ENCODE data around the gene ICE1. TPM values are rescaled to one million over a fixed set of nuclear protein-coding genes. Genes with fewer than 3 reads are reported as not detected.

ICE1 gene
- total and polyA plus RNA-seq, 9 of the 15 experiments (the other 6 are each of a cell fraction or from before 2014, with no cell fraction given): 4.9 to 47.4 (median 28.2) TPM

DNA sequence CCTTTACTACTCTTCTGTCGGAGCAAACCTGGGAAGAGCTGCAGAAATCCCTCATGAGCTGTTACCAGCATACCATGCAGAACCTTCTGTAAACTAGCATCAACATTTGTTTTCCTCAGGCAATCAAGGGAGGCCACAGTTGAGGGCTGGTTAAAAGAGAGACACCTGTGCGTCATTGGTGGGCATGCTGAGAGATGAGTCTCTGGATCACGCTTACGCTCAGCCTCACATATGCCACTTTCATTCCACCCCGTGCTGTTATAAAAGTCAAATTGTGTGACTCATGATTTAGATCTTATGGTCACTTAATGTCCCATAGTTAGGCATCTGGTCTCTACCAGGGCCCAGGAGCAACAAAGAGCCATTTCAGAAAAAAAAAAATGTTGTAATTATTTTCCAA is 18.1 kb upstream of the ICE1 start:
- H3K36me3 ChIP-seq (ENCODE audit: control insufficient read depth, insufficient read depth, low read length): no peaks in the 10 kb centered on the region
- FAIRE-seq: no peak
- H2AFZ ChIP-seq (ENCODE audit: low read depth, low read length): no peak overlapping the region
- H3K4me1 ChIP-seq (replicated peaks in 1 of 2; ENCODE audit: control insufficient read depth in 2 of 2, insufficient read depth in 2 of 2, low read length in 2 of 2): no peaks in the 10 kb centered on the region
- H3K27ac ChIP-seq (ENCODE audit: extremely low read depth, low read depth, low read length): no peak overlapping the region
- H3K79me2 ChIP-seq (ENCODE audit: control insufficient read depth, insufficient read depth, low read length): no peaks in the 10 kb centered on the region
- no peak for ATAC-seq
- H3K9ac ChIP-seq (ENCODE audit: insufficient read depth in 1 of 2, low read depth in 2 of 2, low read length in 2 of 2): no peak overlapping the region
- in situ Hi-C loops (cut with MboI): loop anchor here (5.0 to 25.0 kb wide), 2 partner anchors 257 to 517 kb away; no protein-coding TSS in a partner anchor
- WGBS (ENCODE audit: insufficient coverage, low coverage, missing lambda C conversion rate): 5% methylated on average over 5 of the region's 5 CpGs
- CTCF ChIA-PET (ENCODE audit: low intra/inter-chr PET ratio): no interaction called here
- no peak for TF ChIP-seq TEAD2 (tag; IDR thresholded peaks at IDR 0.05)
- no peak for TF ChIP-seq ZNF76 (CRISPR knock-in tag; IDR thresholded peaks at IDR 0.05; ENCODE audit: borderline replicate concordance)
- TF ChIP-seq NEUROD1 (IDR thresholded peaks at IDR 0.05; ENCODE audit: borderline replicate concordance, low read depth, low read length, partially characterized antibody): no peak
- no peak for TF ChIP-seq VEZF1 (CRISPR knock-in tag; IDR thresholded peaks at IDR 0.05)
- TF ChIP-seq ZNF707 (CRISPR knock-in tag; conservative IDR thresholded peaks at IDR 0.05): no peak
- no peak for TF ChIP-seq THRAP3 (IDR thresholded peaks at IDR 0.05; ENCODE audit: borderline replicate concordance)
- TF ChIP-seq ADNP (tag; IDR thresholded peaks at IDR 0.05): no peak
- TF ChIP-seq OTX1 (CRISPR knock-in tag; IDR thresholded peaks at IDR 0.05): no peak
- TF ChIP-seq, protein P1, sequence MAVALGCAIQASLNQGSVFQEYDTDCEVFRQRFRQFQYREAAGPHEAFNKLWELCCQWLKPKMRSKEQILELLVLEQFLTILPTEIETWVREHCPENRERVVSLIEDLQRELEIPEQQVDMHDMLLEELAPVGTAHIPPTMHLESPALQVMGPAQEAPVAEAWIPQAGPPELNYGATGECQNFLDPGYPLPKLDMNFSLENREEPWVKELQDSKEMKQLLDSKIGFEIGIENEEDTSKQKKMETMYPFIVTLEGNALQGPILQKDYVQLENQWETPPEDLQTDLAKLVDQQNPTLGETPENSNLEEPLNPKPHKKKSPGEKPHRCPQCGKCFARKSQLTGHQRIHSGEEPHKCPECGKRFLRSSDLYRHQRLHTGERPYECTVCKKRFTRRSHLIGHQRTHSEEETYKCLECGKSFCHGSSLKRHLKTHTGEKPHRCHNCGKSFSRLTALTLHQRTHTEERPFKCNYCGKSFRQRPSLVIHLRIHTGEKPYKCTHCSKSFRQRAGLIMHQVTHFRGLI (CRISPR knock-in tag; IDR thresholded peaks at IDR 0.05): no peak
- no peak for TF ChIP-seq PHF20 (IDR thresholded peaks at IDR 0.05; ENCODE audit: partially characterized antibody)
- BruUV-seq (replicated peaks): no TSS peak
- POLR2A ChIA-PET: interaction anchor here (0.7 to 0.8 kb wide), 2 partner anchors 108 to 221 kb away, joined by 3 read pairs; no protein-coding TSS in a partner anchor
- intact Hi-C loops (cut with micrococcal nuclease): no loop called here
- no peak for DNase-seq (ENCODE audit: extremely low read depth in 1 of 4, low spot score in 3 of 4)
- H4K20me1 ChIP-seq (replicated peaks; ENCODE audit: control insufficient read depth, insufficient read depth, low read length): no peaks in the 10 kb centered on the region
- H3K9me3 ChIP-seq (replicated peaks; ENCODE audit: control insufficient read depth, insufficient read depth, low read depth, low read length): peaks cover 10% of the 10 kb centered on the region
- H3K4me2 ChIP-seq (ENCODE audit: insufficient read depth, low read length): no peak overlapping the region
- peaks cover 0 to 8% of the 10 kb centered on the region in 2 experiments; a peak in 2 of 5 replicates for H3K27me3 ChIP-seq (ENCODE audit: control insufficient read depth in 2 of 2, insufficient read depth in 2 of 2, low read length in 2 of 2)
- H3K4me3 ChIP-seq: no peak overlapping the region
- H3K9me1 ChIP-seq (ENCODE audit: control insufficient read depth, insufficient read depth, low read length): no peaks in the 10 kb centered on the region

Data from K562 (cell line).